Embryonic facial prominence (tissue), 1 donor: ENCODE data around the gene ARHGEF7.

Experiments
- DNase-seq: peaks from one replicate; pipeline ENCODE4 v3.0.0-alpha.2; 2016; ENCODE audit errors: extremely low spot score

ARHGEF7 gene

DNA sequence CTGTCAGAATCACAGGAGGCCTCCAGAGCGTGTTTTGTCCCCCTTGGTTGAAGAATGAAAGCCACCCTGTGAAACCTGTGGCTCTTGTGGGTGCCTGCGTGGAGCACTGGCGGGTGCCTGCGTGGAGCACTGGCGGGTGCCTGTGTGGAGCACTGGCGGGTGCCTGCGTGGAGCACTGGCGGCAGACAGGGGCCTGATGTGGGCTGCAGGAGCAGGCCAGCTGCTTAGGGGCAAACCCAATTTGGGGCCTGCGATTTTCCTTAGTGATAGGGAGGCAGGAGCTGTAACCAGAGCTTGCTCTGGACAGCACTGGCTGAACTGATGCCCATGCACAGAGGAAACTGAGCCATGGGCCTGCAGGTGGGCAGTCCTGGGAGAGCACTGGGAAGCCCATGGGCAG is 24.3 kb downstream of the ARHGEF7 start:
- DNase-seq, result no peak

DNA sequence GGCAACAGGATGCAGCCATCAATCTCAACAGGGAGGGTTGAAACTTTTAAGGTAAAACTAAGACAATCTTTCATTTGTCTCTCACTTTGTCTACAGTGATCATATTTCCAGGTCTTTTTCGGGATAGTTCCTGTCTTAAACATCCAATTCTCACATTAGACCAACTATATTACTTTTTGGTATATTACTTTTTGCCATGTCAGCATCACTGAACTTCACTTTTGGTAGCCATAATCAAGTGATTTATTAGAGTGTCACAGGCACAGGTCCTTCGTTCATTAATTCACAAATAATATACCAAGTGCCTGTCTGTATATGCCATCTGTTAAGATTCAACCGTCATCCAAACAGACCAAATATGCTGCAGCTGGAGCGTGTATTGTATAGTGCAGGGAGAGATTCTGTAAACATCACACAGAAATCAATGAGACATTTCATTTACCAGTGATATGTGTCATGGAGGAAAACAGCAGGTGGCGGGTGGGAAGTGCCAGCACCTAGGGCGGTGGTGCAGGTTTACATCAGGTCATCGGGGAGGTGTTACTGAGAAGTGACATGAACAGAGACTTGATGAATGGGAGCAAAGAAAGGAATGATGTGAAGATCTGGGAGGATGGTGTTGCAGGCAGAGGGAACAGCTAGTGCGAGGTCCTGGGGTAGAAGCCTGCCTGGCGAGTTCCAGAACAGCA is 24.9 kb downstream of the ARHGEF7 start:
- no peak for DNase-seq

DNA sequence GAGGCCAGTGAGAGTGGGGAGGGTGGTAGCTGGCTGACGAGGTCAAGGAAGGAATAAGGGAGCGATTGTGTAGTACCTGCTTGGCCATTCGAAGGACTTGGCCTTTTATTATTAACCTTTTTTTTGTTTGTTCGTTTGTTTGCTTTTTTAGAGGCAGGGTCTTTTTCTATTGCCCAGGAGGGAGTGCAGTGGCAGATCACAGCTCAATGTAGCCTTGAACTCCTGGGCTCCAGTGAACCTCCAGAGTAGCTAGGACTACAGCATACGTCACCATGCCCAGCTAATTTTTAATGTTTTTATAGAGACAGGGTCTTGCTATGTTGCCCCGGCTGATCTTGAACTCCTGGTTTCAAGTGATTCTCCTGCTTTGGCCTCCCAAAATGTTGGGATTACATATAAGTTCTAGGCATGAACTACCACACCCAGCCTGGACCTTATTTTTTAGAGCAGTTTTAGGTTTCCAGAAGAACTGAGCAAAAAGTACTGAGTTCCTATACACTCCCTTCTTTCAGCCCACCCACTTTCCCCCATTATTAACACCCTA is 25.5 kb downstream of the ARHGEF7 start:
- no peak for DNase-seq

DNA sequence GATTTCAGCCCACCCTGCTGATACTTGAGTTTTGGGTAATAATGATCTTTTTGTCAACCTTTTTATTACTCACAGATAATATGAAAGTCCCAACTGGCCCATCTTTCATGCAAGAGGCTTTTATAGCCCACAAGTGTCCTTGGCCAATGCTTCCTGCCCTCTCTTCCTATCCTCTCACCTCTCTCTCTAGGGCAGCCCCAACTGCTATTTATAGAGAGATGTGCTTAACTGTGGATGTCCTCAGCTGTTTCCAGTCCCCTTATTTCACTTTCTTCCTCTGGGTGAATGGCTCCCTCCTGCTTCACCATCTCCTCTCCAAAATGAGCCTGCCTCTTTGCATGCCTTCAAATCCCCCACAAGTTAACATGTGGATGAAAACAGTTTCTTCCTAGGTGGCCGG is 27.4 kb downstream of the ARHGEF7 start:
- no peak for DNase-seq

DNA sequence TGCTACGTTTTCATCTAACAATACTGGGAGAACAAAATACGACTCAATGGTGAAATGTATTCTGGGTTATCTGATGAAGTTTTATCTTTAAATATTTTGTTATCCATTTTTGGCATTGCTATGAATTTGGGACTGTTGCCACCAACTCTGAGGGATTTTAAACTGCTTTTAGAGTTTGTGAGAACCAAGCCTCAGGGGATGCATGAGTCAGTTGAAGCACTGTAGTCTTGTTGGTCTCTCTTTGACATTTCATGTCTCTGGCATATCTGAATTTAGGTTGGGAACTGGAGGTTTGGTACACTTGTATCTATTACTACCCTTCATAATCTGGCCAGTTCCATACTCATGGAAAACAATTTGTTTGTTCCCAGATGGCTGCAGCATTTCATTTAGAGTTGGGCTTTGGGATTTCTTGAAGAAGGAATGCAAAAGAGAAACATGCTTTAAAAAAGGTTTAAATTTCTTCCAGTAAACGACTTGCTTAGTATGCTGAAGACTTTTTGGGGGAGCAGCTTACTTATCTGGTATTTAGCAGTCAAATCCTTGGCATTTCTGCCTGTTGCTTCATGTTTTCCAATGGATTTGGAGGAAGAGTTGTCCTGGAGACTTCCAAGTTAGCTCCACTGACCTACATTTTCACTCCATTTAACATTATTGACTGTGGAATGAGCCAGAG is 28.9 kb downstream of the ARHGEF7 start:
- DNase-seq, result no peak

DNA sequence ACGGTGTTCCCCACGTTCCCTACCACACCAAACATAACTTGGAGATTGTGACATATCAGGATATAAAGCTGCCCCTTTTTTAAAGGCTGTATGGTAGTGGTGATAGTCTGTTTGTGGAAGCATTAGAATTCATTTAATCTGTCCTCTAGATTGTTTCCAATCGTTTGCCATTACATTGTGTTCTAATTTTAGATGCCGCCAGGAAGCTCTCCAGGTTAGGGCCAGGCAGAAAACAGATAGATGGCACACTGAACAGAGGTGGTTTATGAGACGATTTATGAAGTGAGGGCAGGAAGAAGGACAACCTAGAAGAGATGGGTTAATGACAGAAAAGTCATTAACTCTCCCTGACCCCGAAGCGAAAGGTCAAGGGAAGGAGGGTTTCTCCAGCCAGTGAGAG is 30.0 kb downstream of the ARHGEF7 start:
- DNase-seq, result no peak

DNA sequence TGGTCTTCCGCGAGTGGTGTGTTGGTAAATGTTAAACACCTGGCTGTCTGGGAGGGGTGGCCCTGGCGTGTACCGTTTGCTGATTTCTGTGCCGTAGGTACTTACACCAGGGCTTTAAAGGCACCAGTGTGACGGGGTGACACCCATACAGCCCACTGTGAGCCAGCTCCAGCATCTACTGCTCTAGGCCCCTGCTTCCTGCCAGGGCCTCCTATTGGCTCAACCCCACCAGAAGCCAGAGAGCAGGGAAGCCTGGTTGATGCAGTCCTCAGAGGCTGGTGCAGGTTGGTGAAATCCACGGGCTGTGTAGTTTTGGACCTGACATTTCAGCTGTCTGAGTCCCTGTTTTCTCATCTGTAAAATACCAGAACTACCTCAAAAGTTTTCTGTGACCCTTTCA is 30.4 kb downstream of the ARHGEF7 start:
- no peak for DNase-seq

DNA sequence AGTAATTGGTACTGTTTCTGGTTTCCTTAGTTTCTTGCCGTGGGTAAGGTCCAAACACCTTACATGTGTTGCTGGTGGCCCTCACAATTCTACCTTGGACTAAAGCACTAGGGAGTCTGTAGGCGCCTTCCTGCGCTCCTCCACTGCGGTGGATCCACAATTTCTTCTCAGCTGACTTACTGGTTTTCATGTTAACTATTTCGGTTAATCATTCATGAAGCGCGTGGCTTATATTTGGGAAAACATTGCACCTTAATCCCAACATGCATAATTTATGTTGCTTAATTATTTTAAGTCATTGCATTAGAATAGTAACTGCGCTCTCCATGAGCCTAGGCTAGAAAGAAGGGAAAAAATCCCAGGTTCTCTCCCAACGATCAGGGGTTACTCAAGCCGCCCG is 37.7 kb downstream of the ARHGEF7 start:
- DNase-seq, result no peak

DNA sequence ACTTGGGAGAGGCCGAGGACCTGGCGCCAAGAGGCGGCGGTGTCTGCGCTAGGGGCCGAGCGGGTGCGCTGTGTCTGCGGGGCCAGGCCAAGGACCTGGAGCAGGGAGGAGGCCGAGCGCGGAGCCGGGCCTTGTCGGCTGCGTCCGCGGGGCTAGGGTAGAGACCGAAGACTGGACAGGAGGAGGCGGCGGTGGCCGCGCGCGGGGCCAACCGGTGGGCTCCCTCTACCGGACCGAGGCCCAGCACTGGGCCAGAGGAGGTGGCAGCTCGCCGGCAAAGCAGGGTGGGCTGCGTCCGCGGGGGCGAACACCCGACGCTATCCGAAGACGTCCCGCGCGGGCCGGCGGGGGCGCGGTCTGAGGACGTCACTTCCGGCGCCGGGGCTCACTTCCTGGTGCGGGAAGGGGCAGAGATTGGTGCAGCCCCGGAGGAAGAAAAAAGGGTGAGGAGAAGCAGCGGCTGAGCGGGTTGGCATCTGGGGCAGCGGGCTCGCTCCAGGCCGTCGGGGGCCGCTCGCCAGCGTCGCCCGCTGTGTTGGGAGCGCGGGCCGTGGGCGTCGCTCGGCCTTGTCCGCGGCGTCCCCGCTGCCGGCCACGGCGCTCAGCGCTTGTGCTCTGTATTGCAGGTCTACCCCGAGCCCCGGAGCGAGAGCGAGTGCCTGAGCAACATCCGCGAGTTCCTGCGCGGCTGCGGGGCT is 38.3 kb downstream of the ARHGEF7 start:
- peak; percentile 83 for DNase-seq

DNA sequence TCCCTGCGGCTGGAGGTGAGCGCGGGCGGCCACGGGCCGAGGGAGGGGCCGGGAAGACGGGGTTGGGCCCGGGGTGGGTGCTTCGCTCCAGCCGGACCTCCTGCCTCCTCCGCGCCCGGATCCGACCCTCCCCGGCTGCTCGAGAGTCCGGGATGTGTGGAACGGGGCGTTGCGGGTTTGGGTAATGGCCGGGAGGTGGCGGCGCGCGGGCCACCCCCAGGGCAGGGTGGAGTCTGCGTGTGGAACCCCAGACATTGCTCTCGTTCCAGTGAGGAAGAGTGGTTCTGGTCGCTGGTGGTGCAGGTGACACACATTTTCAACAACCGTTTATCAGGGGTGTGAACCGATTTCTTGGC is 38.8 kb downstream of the ARHGEF7 start:
- no peak for DNase-seq

DNA sequence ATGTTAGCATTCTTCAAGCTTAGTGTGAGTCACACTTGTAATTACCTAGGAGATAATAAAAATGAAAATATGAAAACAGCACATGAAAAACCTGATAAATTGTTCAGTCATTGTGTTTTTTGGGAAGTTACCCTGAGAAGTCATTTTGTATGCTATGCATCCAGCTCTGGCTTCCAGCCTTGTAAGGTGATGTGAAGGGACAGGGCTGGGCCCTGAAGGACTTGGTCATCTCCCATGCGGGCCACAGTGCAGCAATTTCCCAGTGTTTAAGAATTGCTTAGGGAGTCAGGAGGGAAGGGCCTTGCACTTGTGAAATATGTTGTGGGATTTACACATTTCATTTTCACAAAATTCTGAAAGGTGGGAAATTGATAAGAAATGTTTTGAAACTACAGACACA is 41.3 kb downstream of the ARHGEF7 start:
- no peak for DNase-seq

DNA sequence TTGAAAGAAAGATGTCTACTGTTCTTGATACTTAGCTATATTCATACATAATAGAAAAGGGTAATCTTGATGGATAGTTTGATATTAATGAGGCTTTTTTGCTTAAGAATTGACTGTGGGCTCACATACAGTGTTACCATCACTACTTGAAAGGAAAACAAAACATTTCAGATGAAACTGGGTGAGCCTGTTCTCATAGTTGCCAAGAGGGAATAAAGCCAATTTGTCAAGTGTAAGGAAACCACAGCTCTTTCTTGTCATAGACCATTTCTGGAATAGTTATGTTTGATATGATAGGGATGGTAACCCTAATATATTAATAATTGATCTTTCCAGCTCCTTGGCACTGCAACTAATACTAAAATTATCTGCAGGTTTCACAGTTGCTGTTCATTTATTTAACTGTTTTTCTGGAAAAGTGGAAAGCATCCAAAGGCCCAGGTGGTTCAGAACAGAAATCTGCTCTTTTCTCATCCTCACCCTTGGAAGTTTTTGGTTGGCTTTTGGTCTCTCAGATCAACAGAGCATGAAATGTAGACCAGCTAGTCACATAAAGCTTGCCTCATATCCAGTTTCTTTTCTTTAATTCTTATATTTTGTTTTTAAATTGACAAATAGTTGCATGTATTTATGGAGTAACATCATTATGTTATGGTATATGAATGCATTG is 43.2 kb downstream of the ARHGEF7 start:
- no peak for DNase-seq

DNA sequence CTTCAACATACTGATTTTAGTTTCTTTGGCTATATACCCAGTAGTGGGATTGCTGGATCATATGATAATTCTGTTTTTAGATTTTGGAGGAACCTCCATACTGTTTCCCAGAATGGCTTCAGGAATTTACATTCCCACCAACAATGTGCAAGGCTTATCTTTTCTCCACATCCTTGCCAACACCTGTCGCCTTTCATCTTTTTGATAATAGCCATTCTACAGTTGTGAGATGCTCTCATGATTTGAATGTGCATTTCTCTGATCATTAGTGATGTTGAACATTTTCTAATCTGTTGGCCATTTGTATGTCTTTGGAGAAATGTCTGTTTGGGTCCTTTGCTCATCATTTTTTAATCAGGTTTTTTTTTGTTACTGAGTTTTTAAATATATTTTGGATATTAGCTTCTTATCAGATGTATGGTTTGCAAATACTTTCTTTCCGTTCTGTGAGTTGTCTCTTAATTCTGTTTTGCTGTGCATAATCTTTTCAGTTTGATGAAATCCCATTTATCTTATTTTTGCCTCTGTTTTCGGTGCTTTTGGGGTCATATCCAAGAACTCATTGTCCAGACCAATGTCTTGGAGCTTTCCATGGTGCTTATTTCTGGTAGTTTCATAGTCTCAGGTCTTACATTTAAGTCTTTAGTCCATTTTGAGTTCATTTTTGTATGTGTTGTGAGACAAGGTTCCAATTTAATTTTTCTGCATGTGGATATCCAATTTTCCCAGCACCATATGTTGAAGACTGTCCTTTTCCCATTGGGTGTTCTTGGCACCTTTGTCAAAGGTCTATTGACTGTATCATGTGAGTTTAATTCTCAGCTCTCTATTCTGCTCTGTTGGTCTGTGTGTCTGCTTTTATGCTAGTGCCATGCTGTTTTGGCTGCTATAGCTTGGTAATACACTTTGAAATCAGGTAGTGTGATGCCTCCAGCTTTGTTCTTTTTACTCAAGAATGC is 44.5 kb downstream of the ARHGEF7 start:
- DNase-seq, result no peak

DNA sequence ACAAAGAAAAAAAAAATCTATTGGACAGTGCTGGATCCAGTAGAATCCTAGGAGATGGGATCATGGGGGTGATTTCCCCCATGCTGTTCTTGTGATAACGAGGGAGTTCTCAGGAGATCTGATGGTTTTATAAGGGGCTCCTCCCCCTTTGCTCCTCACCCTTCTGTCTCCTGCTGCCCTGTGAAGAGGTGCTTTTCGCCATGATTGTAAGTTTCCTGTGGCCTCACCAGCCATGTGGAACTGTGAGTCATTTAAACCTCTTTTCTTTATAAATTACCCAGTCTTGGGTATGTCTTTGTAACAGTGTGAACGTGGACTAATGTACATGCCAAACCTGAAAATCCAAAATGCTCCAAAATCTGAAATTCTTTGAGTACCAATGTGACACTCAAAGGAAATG is 45.5 kb downstream of the ARHGEF7 start:
- DNase-seq, result no peak

DNA sequence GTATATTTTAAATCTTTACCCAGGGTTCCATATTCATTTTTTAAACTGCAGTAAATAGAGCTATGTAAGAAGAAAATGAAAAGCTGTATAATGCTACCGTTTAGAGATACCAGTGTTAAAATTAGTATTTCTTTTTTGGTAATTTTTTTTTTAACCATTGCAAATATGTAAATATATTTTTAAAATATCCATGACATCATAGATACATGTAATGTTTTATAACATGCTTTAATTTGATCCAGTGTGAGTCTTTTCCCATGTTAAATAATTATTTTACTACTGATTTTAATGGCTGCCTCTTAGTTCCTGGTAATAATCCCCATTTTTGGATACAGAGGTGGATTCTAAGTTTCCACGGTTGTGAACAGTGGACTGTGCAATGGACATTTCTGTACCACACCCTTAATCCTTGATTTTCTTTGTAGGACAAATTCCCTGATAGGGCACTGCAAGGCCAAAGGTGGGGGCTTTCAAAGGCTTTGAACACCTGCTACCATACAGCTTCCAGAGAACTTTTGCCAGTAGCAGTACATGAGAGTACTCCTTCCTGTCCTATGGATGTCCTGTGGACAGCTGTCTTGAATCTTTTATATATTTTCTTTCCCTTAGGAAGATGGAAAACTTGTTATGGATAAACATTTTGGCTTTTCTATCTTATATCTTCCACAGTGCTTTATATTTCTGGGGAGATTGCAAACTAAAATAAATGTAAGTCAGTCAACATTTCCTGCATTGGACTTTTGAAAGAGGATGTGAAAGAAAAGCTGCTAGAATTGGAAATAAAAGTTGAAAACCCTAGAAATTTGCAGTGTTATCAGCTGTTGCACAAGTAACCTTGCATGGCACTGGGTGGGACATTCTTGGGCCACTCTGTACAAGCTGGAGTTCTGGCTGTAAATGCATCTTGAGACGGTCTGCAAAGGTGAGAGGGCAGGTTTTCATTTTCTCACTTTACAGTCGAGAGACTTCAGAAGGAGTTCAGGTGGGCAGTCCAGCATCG is 46.8 kb downstream of the ARHGEF7 start:
- no peak for DNase-seq

DNA sequence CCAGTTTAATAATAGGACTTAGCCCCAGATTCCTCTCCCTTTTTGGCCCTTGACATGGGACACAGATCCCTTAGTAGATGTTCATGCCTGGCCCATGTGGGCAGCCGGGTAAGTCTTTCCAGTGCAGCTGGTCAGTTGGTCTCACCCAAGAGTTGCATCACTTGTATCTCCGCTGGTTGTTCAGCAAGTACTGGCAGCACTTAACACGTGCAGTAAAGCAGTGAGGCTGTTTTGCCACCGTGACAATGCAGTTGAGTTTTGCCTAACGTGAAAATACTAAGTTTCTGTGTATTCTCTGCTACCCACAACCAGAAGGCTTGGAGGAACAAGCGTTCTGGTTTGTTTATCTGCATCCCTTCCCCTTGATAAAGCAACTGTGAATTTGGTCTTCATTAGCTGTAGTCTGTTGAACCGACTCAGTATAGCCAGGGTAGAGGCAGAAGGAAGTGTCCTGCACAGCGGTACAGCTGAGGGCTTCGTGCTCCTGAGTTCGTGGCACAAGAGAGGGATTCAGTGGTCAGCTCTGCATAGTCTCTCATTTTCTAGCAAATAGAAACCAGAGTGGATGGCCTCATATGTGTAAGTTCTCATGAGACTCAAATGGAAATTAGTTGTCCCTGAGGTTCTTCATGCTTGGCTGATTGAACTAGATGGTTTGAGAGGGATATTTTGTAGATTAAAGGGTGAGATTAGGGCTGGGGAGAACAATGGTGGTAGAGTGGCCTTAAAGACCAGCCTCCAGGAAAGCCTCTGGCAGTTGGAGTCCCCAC is 50.3 kb downstream of the ARHGEF7 start:
- DNase-seq, result no peak

DNA sequence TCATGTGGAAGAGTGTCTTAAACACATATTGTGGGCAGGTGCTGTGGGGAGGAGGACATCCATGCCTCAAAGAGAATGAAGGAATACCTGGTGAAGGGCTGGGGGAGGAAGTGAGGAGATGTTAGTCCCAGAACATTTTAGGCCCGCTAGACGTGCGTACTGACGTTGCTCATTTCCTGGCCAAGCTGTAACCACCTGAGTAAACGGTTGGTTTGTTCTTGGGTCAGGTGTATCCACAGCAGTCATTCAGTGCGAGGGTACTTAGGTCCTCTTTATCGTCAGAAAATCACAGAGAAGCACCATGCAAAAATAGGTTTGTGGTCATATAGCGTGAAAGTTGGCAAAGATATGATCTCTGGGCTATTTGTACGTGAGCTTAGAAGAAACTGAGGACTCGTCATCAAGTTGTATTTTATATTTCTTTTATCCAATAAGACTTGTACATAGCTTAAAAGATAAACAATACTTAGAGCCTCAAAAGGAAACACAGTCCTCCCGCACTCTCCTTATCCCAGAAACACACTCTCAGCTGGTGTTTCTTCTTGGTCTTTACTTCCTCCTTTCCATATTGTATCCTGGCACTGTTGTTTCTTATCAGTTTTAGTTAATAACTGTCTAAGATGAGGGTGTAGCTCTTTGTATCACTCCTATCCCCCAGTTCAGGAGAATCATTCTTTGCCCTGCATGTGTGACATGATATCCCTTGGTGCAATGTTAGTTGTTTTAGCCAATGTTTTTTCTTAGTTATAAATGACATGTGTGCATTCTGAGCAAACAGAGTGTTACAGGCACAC is 52.0 kb downstream of the ARHGEF7 start:
- DNase-seq, result no peak

DNA sequence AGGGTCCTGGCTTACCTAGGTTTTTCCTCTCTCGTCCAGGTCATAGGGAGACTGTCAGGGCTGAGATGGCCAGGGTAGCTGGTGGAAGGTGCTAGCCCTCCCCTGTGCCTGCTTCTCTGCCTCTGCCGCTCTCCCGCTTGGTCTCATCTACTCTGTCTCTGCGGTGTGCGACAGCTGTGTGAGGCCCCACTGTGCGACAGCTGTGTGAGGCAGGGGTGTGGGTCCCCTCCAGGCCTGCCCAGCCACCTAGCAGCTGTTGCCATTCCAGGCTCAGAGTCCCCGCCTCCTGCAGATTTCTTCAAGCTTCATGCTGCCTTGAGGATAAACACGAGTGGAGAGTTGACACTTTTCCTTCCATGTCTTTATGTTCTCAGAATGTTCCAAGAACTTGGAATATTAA is 53.0 kb downstream of the ARHGEF7 start:
- no peak for DNase-seq
